Measurements from ENCODE around the gene CNOT6L. TPM values are rescaled to one million over a fixed set of nuclear protein-coding genes. Genes with fewer than 3 reads are reported as not detected.

The CNOT6L gene
- total RNA-seq, 2 experiments from 2014 or later = 103 to 107 TPM

GRCh38 chr4:77817304-77818072, 1.7 kb downstream of the CNOT6L start:
- H3K4me3 Mint-ChIP-seq = peak overlapping the region; percentile 98

DNA sequence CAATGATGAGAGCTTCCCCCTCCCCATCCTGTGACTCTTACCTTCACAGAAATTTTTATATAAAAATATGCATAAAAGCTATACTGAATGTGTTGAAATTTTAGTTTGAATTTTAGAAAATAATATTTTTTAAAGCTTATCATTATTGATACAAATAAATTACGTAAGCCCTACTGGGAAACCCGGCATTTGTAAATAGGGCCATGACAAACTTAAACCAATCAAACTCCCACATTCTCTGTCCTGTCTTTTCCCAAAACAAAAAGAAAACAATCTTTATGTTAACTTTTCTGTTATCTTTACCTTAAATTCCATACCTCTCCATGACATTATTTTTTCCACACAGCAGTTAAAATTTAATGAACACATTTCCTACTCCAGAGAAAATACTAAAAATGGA, 2.6 kb downstream of the CNOT6L start:
- H3K9me3 Mint-ChIP-seq (ENCODE audit: low read depth) = no peaks in the 10 kb centered on the region
- CTCF ChIA-PET = interaction anchor here (1.4 to 2.8 kb wide), 3 partner anchors 16 to 46 kb away, joined by 7 to 14 read pairs (median 13); partner anchors contain the start of gene MRPL1
- no peaks in the 10 kb centered on the region for H3K27me3 Mint-ChIP-seq
- peak overlapping the region; percentile 41 for H3K4me3 Mint-ChIP-seq
- peaks cover 26% of the 10 kb centered on the region for H3K36me3 Mint-ChIP-seq
- DNase-seq = no peak
- H3K4me1 Mint-ChIP-seq = peaks cover 50% of the 10 kb centered on the region
- peak overlapping the region; percentile 33 for H3K27ac Mint-ChIP-seq
- no peak for ATAC-seq

More at GRCh38 chr4:77817304-77818072, 1.7 kb downstream of the CNOT6L start:
- DNase-seq (no peak), ATAC-seq (no peak)
- Mint-ChIP-seq H3K27me3 (no peaks in the 10 kb centered on the region), H3K27ac (peak overlapping the region; percentile 95), H3K4me1 (peaks cover 54% of the 10 kb centered on the region), H3K36me3 (peaks cover 20% of the 10 kb centered on the region), H3K9me3 (ENCODE audit: low read depth) (no peaks in the 10 kb centered on the region)
- CTCF ChIA-PET = interaction anchor here (0.9 to 2.8 kb wide), 9 partner anchors 15 to 83 kb away, joined by 3 to 14 read pairs (median 4); partner anchors contain the start of gene MRPL1

- H3K4me1 Mint-ChIP-seq = peaks cover 51% of the 10 kb centered on the region
- CTCF ChIA-PET = no interaction called here
- DNase-seq (no peak), ATAC-seq (no peak)
- H3K27me3 Mint-ChIP-seq = no peaks in the 10 kb centered on the region
- H3K36me3 Mint-ChIP-seq = peaks cover 34% of the 10 kb centered on the region
- H3K9me3 Mint-ChIP-seq (ENCODE audit: low read depth) = no peaks in the 10 kb centered on the region
- H3K4me3 Mint-ChIP-seq = no peak overlapping the region
- H3K27ac Mint-ChIP-seq = no peak overlapping the region
Observed at GRCh38 chr4:77815636-77816035, 3.5 kb downstream of the CNOT6L start.

- CTCF ChIA-PET = no interaction called here
- H3K4me3 Mint-ChIP-seq = no peak overlapping the region
- no peak for DNase-seq
- no peak for ATAC-seq
- H3K36me3 Mint-ChIP-seq = peaks cover 34% of the 10 kb centered on the region
- no peaks in the 10 kb centered on the region for H3K9me3 Mint-ChIP-seq (ENCODE audit: low read depth)
- no peak overlapping the region for H3K27ac Mint-ChIP-seq
- peaks cover 38% of the 10 kb centered on the region for H3K4me1 Mint-ChIP-seq
- no peaks in the 10 kb centered on the region for H3K27me3 Mint-ChIP-seq
Observed at GRCh38 chr4:77805840-77806239, 13.3 kb downstream of the CNOT6L start.

DNA sequence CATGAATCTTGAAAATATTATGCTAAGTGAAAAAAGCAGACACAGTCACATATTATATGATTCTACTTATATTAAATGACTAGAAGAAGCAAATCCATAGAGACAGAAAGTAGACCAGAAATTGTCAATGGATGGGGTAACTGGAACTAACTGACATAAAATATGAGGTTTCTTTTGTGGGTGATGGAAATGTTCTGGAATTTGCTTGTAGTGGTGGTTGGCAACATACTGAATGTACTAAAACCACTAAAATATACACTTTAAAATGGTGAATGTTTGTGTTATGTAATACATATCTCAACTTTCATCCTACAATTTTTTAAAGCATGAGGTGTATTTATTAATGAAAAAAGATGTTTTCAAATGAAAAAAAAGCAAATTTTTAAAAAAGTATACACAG, 14.7 kb downstream of the CNOT6L start:
- Mint-ChIP-seq H3K4me1 (peaks cover 39% of the 10 kb centered on the region), H3K36me3 (peaks cover 31% of the 10 kb centered on the region), H3K27me3 (no peaks in the 10 kb centered on the region), H3K4me3 (no peak overlapping the region), H3K27ac (no peak overlapping the region), H3K9me3 (ENCODE audit: low read depth) (no peaks in the 10 kb centered on the region)
- no peak for DNase-seq
- CTCF ChIA-PET = no interaction called here
- no peak for ATAC-seq

GRCh38 chr4:77802402-77802801, 16.8 kb downstream of the CNOT6L start:
- Mint-ChIP-seq H3K9me3 (ENCODE audit: low read depth) (no peaks in the 10 kb centered on the region), H3K4me1 (peaks cover 52% of the 10 kb centered on the region), H3K27me3 (no peaks in the 10 kb centered on the region), H3K4me3 (no peak overlapping the region), H3K36me3 (peaks cover 29% of the 10 kb centered on the region), H3K27ac (no peak overlapping the region)
- CTCF ChIA-PET = interaction anchor here (1.0 kb wide), 1 partner anchor 15 kb away, joined by 3 read pairs; no protein-coding TSS in a partner anchor
- ATAC-seq (no peak), DNase-seq (no peak)

DNA sequence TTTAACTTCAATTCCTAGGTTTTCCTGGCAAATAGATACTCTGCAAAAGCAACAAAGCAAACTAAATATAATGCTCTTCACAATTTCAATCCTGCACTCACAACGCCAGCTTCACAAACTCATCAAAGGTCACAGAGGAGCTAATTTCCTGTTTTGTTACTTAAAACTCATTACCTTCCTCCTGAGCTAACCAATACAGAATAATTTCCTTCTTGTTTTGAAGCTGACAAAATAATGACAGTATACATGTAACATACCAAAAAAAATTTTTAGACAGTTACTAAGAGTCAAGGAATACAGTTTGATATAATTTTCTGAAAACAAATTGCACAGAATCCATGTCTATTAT, 17.9 kb downstream of the CNOT6L start:
- CTCF ChIA-PET = interaction anchor here (1.0 to 2.5 kb wide), 4 partner anchors 14 to 60 kb away, joined by 3 to 14 read pairs (median 4); no protein-coding TSS in a partner anchor
- peaks cover 48% of the 10 kb centered on the region for H3K4me1 Mint-ChIP-seq
- H3K27me3 Mint-ChIP-seq = no peaks in the 10 kb centered on the region
- peak overlapping the region; percentile 70 for H3K4me3 Mint-ChIP-seq
- H3K36me3 Mint-ChIP-seq = peaks cover 31% of the 10 kb centered on the region
- H3K27ac Mint-ChIP-seq = peak overlapping the region; percentile 86
- H3K9me3 Mint-ChIP-seq (ENCODE audit: low read depth) = peaks cover 4% of the 10 kb centered on the region
- DNase-seq = no peak
- peak; percentile 68 for ATAC-seq

DNA sequence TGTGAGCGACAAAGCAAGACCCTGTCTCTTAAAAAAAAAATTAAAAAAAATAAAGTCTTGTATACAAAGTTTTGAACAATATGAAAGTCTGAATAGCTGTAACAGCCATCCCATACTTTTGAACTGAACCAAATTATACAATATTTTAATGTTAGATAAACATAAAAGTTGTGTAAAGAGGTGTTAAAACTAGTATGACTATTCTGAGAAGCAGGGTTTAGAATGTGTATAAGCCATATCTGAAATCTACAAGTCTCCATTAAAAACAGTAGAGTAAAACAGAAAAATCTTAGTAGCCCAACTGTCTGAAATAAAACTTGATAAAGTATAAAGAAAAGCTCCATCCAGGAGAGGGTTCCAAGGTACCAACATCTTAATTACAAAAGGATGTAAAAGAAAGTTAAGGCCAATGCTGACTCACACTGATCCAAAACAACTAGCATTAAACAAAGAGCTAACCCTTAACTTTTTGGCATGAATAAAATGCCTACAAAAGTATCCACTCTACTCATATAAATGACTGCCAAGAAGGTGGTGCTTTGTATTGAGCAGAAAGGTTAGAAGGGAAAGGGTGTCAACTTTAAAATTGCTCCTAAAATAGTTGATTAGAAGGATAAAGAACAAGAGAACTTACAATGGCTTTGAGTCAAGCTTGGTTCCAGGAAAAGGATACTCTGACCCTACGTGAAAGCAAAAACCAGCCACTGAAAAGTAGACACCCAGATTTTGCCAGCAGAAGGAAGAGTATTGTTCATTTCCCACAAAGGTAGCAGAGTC, 18.5 kb downstream of the CNOT6L start:
- Mint-ChIP-seq H3K27me3 (no peaks in the 10 kb centered on the region), H3K27ac (peak overlapping the region; percentile 86), H3K4me1 (peaks cover 44% of the 10 kb centered on the region), H3K4me3 (peak overlapping the region; percentile 70), H3K9me3 (ENCODE audit: low read depth) (peaks cover 4% of the 10 kb centered on the region), H3K36me3 (peaks cover 35% of the 10 kb centered on the region)
- DNase-seq = no peak
- peak; percentile 68 for ATAC-seq
- CTCF ChIA-PET = interaction anchor here (1.0 to 2.5 kb wide), 4 partner anchors 13 to 61 kb away, joined by 3 to 14 read pairs (median 4); no protein-coding TSS in a partner anchor

- CTCF ChIA-PET = interaction anchor here (2.5 kb wide), 1 partner anchor 17 kb away, joined by 14 read pairs; no protein-coding TSS in a partner anchor
- no peak overlapping the region for H3K4me3 Mint-ChIP-seq
- peaks cover 8% of the 10 kb centered on the region for H3K9me3 Mint-ChIP-seq (ENCODE audit: low read depth)
- no peaks in the 10 kb centered on the region for H3K27me3 Mint-ChIP-seq
- no peak overlapping the region for H3K27ac Mint-ChIP-seq
- peaks cover 38% of the 10 kb centered on the region for H3K36me3 Mint-ChIP-seq
- DNase-seq = no peak
- H3K4me1 Mint-ChIP-seq = peaks cover 44% of the 10 kb centered on the region
- no peak for ATAC-seq
Observed at GRCh38 chr4:77800077-77800476, 19.1 kb downstream of the CNOT6L start.

- Mint-ChIP-seq H3K36me3 (peaks cover 42% of the 10 kb centered on the region), H3K4me3 (no peak overlapping the region), H3K27me3 (no peaks in the 10 kb centered on the region), H3K27ac (peak overlapping the region; percentile 68), H3K9me3 (ENCODE audit: low read depth) (peaks cover 11% of the 10 kb centered on the region), H3K4me1 (peaks cover 48% of the 10 kb centered on the region)
- ATAC-seq = no peak
- DNase-seq = no peak
- CTCF ChIA-PET = no interaction called here
Observed at GRCh38 chr4:77798385-77798784, 20.8 kb downstream of the CNOT6L start.

- Mint-ChIP-seq H3K27ac (no peak overlapping the region), H3K36me3 (peaks cover 42% of the 10 kb centered on the region), H3K27me3 (no peaks in the 10 kb centered on the region), H3K4me1 (peaks cover 46% of the 10 kb centered on the region), H3K9me3 (ENCODE audit: low read depth) (peaks cover 11% of the 10 kb centered on the region), H3K4me3 (no peak overlapping the region)
- ATAC-seq = no peak
- no peak for DNase-seq
- CTCF ChIA-PET = no interaction called here
Observed at GRCh38 chr4:77797239-77797638, 21.9 kb downstream of the CNOT6L start.

DNA sequence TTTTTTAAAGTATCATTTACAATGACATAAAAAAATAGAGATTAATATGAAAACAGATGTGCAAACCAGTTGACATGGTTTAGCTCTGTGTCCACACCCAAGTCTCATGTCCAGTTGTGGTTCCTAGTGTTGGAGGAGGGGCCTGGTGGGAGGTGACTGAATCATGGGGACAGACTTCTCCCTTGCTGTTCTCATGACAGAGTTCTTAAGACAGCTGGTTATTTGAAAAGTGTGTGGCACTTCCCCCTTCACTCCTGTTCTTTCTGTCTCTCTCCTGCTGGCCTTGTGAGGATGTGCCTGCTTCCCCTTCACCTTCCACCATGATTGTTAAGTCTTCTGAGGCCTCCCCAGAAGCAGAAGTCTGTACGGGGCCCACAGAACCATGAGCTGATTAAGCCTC, 23.8 kb downstream of the CNOT6L start:
- Mint-ChIP-seq H3K36me3 (peaks cover 46% of the 10 kb centered on the region), H3K27me3 (no peaks in the 10 kb centered on the region), H3K9me3 (ENCODE audit: low read depth) (peaks cover 11% of the 10 kb centered on the region), H3K27ac (no peak overlapping the region), H3K4me3 (no peak overlapping the region), H3K4me1 (peaks cover 37% of the 10 kb centered on the region)
- no peak for DNase-seq
- CTCF ChIA-PET = interaction anchor here (1.3 kb wide), 1 partner anchor 13 kb away, joined by 5 read pairs; no protein-coding TSS in a partner anchor
- no peak for ATAC-seq

GRCh38 chr4:77790146-77790545, 29.0 kb downstream of the CNOT6L start:
- DNase-seq (no peak), ATAC-seq (no peak)
- Mint-ChIP-seq H3K36me3 (peaks cover 19% of the 10 kb centered on the region), H3K4me3 (no peak overlapping the region), H3K4me1 (peaks cover 36% of the 10 kb centered on the region), H3K9me3 (ENCODE audit: low read depth) (peaks cover 2% of the 10 kb centered on the region), H3K27me3 (no peaks in the 10 kb centered on the region), H3K27ac (peak overlapping the region; percentile 16)
- CTCF ChIA-PET = interaction anchor here (0.6 kb wide), 1 partner anchor 27 kb away, joined by 3 read pairs; no protein-coding TSS in a partner anchor

Measured in activated CD8-positive, alpha-beta memory T cell treated with anti-CD3 and anti-CD28 coated beads, Interleukin-2, amount 10 ng/mL, durations not matched to agents 7 days and 5 days (primary cell).